ENCODE data around the gene FLRT1.

FLRT1 gene

GRCh38 chr11:64053699-64054098, 18.0 kb downstream of the FLRT1 start:
- H3K36me3 ChIP-seq (ENCODE audit: low read length): no peaks in the 10 kb centered on the region
- H3K27ac ChIP-seq (ENCODE audit: low read depth, low read length): no peak overlapping the region
- no peak overlapping the region for H3K4me2 ChIP-seq (ENCODE audit: low read depth, low read length, poor library complexity, severe bottlenecking)
- H2AFZ ChIP-seq (ENCODE audit: low read depth, low read length, severe bottlenecking): no peak overlapping the region
- H3K27me3 ChIP-seq (ENCODE audit: low read length): no peaks in the 10 kb centered on the region
- no peak overlapping the region for H3K9ac ChIP-seq (ENCODE audit: low read length)
- H3K79me2 ChIP-seq (ENCODE audit: insufficient read depth, low read length): no peaks in the 10 kb centered on the region
- no peaks in the 10 kb centered on the region for H3K9me2 ChIP-seq (replicated peaks; ENCODE audit: insufficient read depth, low read length)
- H3F3A ChIP-seq (ENCODE audit: insufficient read depth): no peaks in the 10 kb centered on the region
- no peaks in the 10 kb centered on the region for H4K20me1 ChIP-seq (ENCODE audit: low read depth, low read length)
- no peak overlapping the region for H3K4me3 ChIP-seq (ENCODE audit: insufficient read depth, low read length, poor library complexity, severe bottlenecking)
- H3K9me3 ChIP-seq (ENCODE audit: insufficient read depth, low read length): no peaks in the 10 kb centered on the region
- no peak for TF ChIP-seq EZH2phosphoT487 (conservative IDR thresholded peaks at IDR 0.05; ENCODE audit: low read length)
- no peak for TF ChIP-seq CTCF (IDR thresholded peaks at IDR 0.05; ENCODE audit: insufficient read depth, low read length, poor library complexity, severe bottlenecking)

- no peaks in the 10 kb centered on the region for H3K79me2 ChIP-seq (ENCODE audit: insufficient read depth, low read length)
- H3K27me3 ChIP-seq (ENCODE audit: low read length): no peaks in the 10 kb centered on the region
- no peaks in the 10 kb centered on the region for H4K20me1 ChIP-seq (ENCODE audit: low read depth, low read length)
- H3K9ac ChIP-seq (ENCODE audit: low read length): no peak overlapping the region
- no peaks in the 10 kb centered on the region for H3K36me3 ChIP-seq (ENCODE audit: low read length)
- H3K9me3 ChIP-seq (ENCODE audit: insufficient read depth, low read length): no peaks in the 10 kb centered on the region
- H3F3A ChIP-seq (ENCODE audit: insufficient read depth): no peaks in the 10 kb centered on the region
- H3K4me2 ChIP-seq (ENCODE audit: low read depth, low read length, poor library complexity, severe bottlenecking): no peak overlapping the region
- H3K4me3 ChIP-seq (ENCODE audit: insufficient read depth, low read length, poor library complexity, severe bottlenecking): no peak overlapping the region
- no peak overlapping the region for H2AFZ ChIP-seq (ENCODE audit: low read depth, low read length, severe bottlenecking)
- H3K27ac ChIP-seq (ENCODE audit: low read depth, low read length): no peak overlapping the region
- TF ChIP-seq CTCF (IDR thresholded peaks at IDR 0.05; ENCODE audit: insufficient read depth, low read length, poor library complexity, severe bottlenecking) (no peak), EZH2phosphoT487 (conservative IDR thresholded peaks at IDR 0.05; ENCODE audit: low read length) (no peak)
- H3K9me2 ChIP-seq (replicated peaks; ENCODE audit: insufficient read depth, low read length): no peaks in the 10 kb centered on the region
Observed at GRCh38 chr11:64055077-64055476, 19.3 kb downstream of the FLRT1 start.

- H4K20me1 ChIP-seq (ENCODE audit: low read depth, low read length): 0 out of 2 replicates have a peak, but pooled peaks cover 4% of the 10 kb centered on the region
- H3K4me3 ChIP-seq (ENCODE audit: insufficient read depth, low read length, poor library complexity, severe bottlenecking): no peak overlapping the region
- no peaks in the 10 kb centered on the region for H3K9me3 ChIP-seq (ENCODE audit: insufficient read depth, low read length)
- no peaks in the 10 kb centered on the region for H3K9me2 ChIP-seq (replicated peaks; ENCODE audit: insufficient read depth, low read length)
- no peaks in the 10 kb centered on the region for H3K36me3 ChIP-seq (ENCODE audit: low read length)
- no peaks in the 10 kb centered on the region for H3K79me2 ChIP-seq (ENCODE audit: insufficient read depth, low read length)
- H2AFZ ChIP-seq (ENCODE audit: low read depth, low read length, severe bottlenecking): no peak overlapping the region
- H3K27ac ChIP-seq (ENCODE audit: low read depth, low read length): no peak overlapping the region
- H3K27me3 ChIP-seq (ENCODE audit: low read length): no peaks in the 10 kb centered on the region
- TF ChIP-seq CTCF (IDR thresholded peaks at IDR 0.05; ENCODE audit: insufficient read depth, low read length, poor library complexity, severe bottlenecking) (no peak), EZH2phosphoT487 (conservative IDR thresholded peaks at IDR 0.05; ENCODE audit: low read length) (no peak)
- no peaks in the 10 kb centered on the region for H3F3A ChIP-seq (ENCODE audit: insufficient read depth)
- no peak overlapping the region for H3K9ac ChIP-seq (ENCODE audit: low read length)
- H3K4me2 ChIP-seq (ENCODE audit: low read depth, low read length, poor library complexity, severe bottlenecking): no peak overlapping the region
Observed at GRCh38 chr11:64056213-64056785, 20.6 kb downstream of the FLRT1 start.

Measured in SU-DHL-6 (cell line).